Mammary epithelial cell (primary cell): ENCODE data around the gene ZNF384.

ENCODE experiments used
- EZH2 ChIP-seq: IDR thresholded peaks from 2 replicates; pipeline ENCODE4 v1.6.1; 2012; ENCODE audit warnings: low read length, inconsistent platforms, borderline replicate concordance
- TF ChIP-seq, protein P1 (sequence below), 2 donors: IDR thresholded peaks in 1 of 2; conservative IDR thresholded peaks in 1 of 2; 2 replicates each; pipeline ENCODE4 v1.5.1; 2011 to 2012; ENCODE audit warnings: inconsistent platforms in 2 of 2, low read length in 2 of 2, mild to moderate bottlenecking in 2 of 2, control low read depth in 1 of 2, low read depth in 1 of 2; ENCODE audit not compliant: insufficient read depth in 1 of 2; ENCODE audit errors: extremely low read depth in 1 of 2

DNA sequence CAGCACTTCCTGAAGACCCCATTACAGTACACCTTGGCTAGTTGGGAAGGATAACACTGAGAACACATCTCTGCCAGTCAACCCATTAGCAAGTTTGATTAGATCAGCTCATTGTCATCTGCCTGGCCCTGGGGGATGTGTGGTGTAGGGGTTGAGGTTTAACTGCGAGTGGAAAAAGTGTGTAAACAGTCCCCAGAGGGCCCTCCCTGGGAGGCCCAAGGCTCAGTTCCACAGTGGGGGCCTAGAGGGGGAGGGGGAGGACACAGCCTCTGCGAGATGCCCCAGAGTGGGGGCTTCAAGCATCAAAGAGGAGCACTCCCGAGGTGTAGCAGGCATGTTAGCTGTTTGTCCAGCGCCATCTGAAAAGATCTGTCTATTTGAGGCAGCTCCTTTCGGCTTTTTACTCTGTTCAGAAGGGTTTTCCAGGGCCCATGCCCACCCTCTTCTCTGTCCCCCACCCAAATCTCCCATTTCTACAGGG is 53.8 kb downstream of the ZNF384 start:
- TF ChIP-seq, protein P1, sequence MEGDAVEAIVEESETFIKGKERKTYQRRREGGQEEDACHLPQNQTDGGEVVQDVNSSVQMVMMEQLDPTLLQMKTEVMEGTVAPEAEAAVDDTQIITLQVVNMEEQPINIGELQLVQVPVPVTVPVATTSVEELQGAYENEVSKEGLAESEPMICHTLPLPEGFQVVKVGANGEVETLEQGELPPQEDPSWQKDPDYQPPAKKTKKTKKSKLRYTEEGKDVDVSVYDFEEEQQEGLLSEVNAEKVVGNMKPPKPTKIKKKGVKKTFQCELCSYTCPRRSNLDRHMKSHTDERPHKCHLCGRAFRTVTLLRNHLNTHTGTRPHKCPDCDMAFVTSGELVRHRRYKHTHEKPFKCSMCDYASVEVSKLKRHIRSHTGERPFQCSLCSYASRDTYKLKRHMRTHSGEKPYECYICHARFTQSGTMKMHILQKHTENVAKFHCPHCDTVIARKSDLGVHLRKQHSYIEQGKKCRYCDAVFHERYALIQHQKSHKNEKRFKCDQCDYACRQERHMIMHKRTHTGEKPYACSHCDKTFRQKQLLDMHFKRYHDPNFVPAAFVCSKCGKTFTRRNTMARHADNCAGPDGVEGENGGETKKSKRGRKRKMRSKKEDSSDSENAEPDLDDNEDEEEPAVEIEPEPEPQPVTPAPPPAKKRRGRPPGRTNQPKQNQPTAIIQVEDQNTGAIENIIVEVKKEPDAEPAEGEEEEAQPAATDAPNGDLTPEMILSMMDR (conservative IDR thresholded peaks at IDR 0.05 in 1 of 2, IDR thresholded peaks at IDR 0.05 in 1 of 2; ENCODE audit: extremely low read depth in 1 of 2, insufficient read depth in 1 of 2, low read depth in 1 of 2, low read length in 2 of 2): no peak
- TF ChIP-seq EZH2: no peak
